Stimulated activated naive B cell treated with anti-CD40 and anti-IgM and Interleukin-4, amounts not matched to agents 10 μg/mL and 1 μg/mL and 100 μg/mL, for 72 hours (primary cell): ENCODE results near the gene RPRM.
A peak's percentile ranks its signal among the peaks of the same experiment; 100 is the strongest.
"Not testable (repeated sequence)": the region's sequence is repeated elsewhere in the genome, so short reads cannot be mapped to it uniquely, and the experiment has no call there.

Source experiments
- ATAC-seq, 2 donors: fragments of 150-1000 bp; cut with Tn5 transposase; replicated peaks; 2 replicates each; pipeline ENCODE4 v1.10.0; 2021; ENCODE audit warnings: moderate library complexity in 1 of 2
- DNase-seq: peaks from one replicate; pipeline ENCODE4 v3.0.0; 2021
- H3K27ac Mint-ChIP-seq: one replicate; pipeline ENCODE4 v1.8.0; 2022; ENCODE audit warnings: mild to moderate bottlenecking, mixed read lengths
- H3K27me3 Mint-ChIP-seq, 2 donors: one replicate each; pipeline ENCODE4 v1.8.0; 2022; ENCODE audit warnings: mixed read lengths in 2 of 2
- H3K36me3 Mint-ChIP-seq, 2 donors: one replicate each; pipeline ENCODE4 v1.8.0; 2022; ENCODE audit warnings: mixed read lengths in 2 of 2, mild to moderate bottlenecking in 1 of 2
- H3K4me1 Mint-ChIP-seq, 2 donors: one replicate each; pipeline ENCODE4 v1.8.0; 2022; ENCODE audit warnings: mixed read lengths in 2 of 2, mild to moderate bottlenecking in 1 of 2
- H3K4me3 Mint-ChIP-seq, 2 donors: one replicate each; pipeline ENCODE4 v1.8.0; 2022; ENCODE audit warnings: mild to moderate bottlenecking in 2 of 2, mixed read lengths in 2 of 2, moderate library complexity in 1 of 2
- H3K9me3 Mint-ChIP-seq, 2 donors: one replicate each; pipeline ENCODE4 v1.8.0; 2022; ENCODE audit warnings: mixed read lengths in 2 of 2, mild to moderate bottlenecking in 1 of 2

Gene RPRM

GRCh38 chr2:153478289-153479261 is at the start of gene RPRM:
RPRM (minus strand) TSS chr2:153478762; CDS start chr2:153478565, 197 bp downstream.
- Mint-ChIP-seq H3K4me3 (peak within 1 kb of the TSS; percentile 61 to 74), H3K4me1 (peaks cover 12 to 24% of the 10 kb centered on the region in 2 donors), H3K9me3 (peaks cover 0 to 2% of the 10 kb centered on the region in 2 donors), H3K27me3 (peaks cover 46 to 63% of the 10 kb centered on the region in 2 donors), H3K27ac (peak within 1 kb of the TSS; percentile 83), H3K36me3 (peaks cover 1 to 3% of the 10 kb centered on the region in 2 donors)
- peak; percentile 36 for DNase-seq
- peak; percentile 82 for ATAC-seq

DNA sequence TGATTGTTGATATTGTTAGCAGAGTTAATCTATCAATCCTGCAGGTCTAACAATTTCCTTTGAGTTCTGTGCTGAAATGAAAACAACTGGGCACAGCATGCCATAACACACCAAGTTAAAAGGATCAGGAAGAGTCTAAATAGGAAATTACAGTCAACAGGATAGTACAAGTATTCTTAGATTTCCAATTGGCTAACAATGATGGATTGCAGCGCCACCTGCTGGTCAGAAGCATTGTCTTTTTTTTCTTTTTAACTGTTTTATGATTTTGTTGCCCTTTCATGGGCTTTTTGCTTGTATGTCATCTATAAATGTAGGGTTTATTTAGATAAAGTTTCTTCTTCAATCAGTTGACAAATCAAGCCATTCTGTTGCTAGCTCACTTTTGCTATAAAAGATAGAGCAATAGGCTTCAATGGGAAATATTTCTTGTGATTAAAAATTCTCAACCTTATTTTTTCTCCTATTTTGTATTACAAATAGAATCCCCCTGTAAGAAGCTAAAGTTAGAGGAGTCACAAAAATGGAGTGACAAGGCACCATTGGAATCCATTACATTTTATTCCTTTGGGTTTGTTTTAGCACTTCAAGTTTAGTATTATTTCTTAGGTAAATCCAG is 40.8 kb upstream of the RPRM start:
- DNase-seq (peak; percentile 4), ATAC-seq (no peak)
- Mint-ChIP-seq H3K4me1 (no peaks in the 10 kb centered on the region), H3K27me3 (no peaks in the 10 kb centered on the region), H3K9me3 (no peaks in the 10 kb centered on the region), H3K4me3 (no peak overlapping the region), H3K27ac (no peak overlapping the region), H3K36me3 (no peaks in the 10 kb centered on the region)

DNA sequence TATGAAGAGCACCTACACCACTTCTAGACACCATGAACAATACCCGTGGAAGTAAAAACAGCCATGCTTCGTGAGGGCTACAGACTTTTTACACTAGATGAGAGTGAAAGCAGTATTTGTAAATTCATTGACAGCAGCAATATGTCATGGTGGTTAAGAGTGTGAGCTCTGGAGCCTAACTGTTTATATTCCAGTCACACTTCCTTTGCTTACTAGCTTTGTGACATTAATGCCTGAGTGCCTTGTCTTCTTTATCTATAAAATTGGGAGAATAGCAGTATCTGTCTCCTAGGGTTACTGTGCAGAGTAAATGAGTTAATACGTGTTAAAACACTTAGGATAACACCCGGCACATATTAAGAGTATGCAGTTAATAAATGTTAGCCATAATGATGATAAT is 33.8 kb upstream of the RPRM start:
- no peak overlapping the region for H3K4me3 Mint-ChIP-seq
- no peaks in the 10 kb centered on the region for H3K36me3 Mint-ChIP-seq
- no peaks in the 10 kb centered on the region for H3K27me3 Mint-ChIP-seq
- H3K9me3 Mint-ChIP-seq: peaks cover 0 to 1% of the 10 kb centered on the region in 2 donors
- DNase-seq (no peak), ATAC-seq (no peak)
- no peak overlapping the region for H3K27ac Mint-ChIP-seq
- H3K4me1 Mint-ChIP-seq: no peaks in the 10 kb centered on the region

GRCh38 chr2:153510996-153511395 is 32.4 kb upstream of the RPRM start:
- DNase-seq (no peak), ATAC-seq (no peak)
- Mint-ChIP-seq H3K27ac (no peak overlapping the region), H3K27me3 (no peaks in the 10 kb centered on the region), H3K9me3 (peaks cover 0 to 5% of the 10 kb centered on the region in 2 donors), H3K4me1 (no peaks in the 10 kb centered on the region), H3K4me3 (no peak overlapping the region), H3K36me3 (no peaks in the 10 kb centered on the region)

- H3K9me3 Mint-ChIP-seq: peaks cover 0 to 5% of the 10 kb centered on the region in 2 donors
- no peaks in the 10 kb centered on the region for H3K36me3 Mint-ChIP-seq
- H3K4me3 Mint-ChIP-seq: no peak overlapping the region
- H3K4me1 Mint-ChIP-seq: no peaks in the 10 kb centered on the region
- no peak for ATAC-seq
- no peaks in the 10 kb centered on the region for H3K27me3 Mint-ChIP-seq
- DNase-seq: no peak
- H3K27ac Mint-ChIP-seq: no peak overlapping the region
These were observed 30.6 kb upstream of the RPRM start for GRCh38 chr2:153509133-153509532.

DNA sequence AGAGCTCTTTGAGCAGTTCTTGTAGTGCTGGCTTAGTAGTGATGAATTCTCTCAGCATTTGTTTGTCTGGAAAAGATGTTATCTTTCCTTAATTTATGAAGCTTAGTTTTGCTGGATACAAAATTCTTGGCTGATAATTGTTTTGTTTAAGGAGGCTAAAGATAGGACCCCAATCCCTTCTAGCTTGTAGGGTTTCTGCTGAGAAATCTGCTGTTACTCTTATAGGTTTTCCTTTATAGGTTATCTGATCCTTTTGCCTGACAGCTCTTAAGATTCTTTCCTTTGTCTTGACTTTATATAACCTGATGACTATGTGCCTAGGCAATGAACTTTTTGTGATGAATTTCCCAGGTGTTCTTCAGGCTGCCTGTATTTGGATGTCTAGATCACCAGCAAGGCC is 27.9 kb upstream of the RPRM start:
- not testable (repeated sequence) for DNase-seq, H3K27me3 Mint-ChIP-seq, ATAC-seq, H3K9me3 Mint-ChIP-seq, H3K4me1 Mint-ChIP-seq, H3K36me3 Mint-ChIP-seq, H3K27ac Mint-ChIP-seq, H3K4me3 Mint-ChIP-seq

DNA sequence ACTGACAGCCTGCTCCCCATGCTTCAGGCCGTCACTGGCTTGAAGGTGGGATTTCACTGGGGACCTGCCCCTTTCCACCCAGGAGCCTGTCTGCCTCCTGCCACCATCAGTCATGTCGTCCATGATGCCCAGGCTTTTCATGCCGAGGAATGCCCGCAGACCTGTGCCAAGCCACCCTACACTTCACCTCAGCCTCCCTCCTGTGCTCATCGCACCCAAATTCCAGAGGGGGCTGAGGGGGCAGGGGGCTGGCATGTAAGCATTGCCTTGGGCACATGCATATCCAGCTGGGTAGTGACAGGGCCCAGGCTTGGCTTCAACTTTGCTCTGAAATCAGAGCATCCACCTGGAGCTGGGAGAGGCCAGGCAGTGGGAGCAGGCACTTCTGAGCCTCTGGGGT is 20.9 kb upstream of the RPRM start:
- Mint-ChIP-seq H3K27me3 (no peaks in the 10 kb centered on the region), H3K36me3 (no peaks in the 10 kb centered on the region), H3K4me3 (no peak overlapping the region), H3K27ac (no peak overlapping the region), H3K4me1 (no peaks in the 10 kb centered on the region), H3K9me3 (no peaks in the 10 kb centered on the region)
- ATAC-seq (peak in 1 of 2 donors; percentile 14), DNase-seq (no peak)

DNA sequence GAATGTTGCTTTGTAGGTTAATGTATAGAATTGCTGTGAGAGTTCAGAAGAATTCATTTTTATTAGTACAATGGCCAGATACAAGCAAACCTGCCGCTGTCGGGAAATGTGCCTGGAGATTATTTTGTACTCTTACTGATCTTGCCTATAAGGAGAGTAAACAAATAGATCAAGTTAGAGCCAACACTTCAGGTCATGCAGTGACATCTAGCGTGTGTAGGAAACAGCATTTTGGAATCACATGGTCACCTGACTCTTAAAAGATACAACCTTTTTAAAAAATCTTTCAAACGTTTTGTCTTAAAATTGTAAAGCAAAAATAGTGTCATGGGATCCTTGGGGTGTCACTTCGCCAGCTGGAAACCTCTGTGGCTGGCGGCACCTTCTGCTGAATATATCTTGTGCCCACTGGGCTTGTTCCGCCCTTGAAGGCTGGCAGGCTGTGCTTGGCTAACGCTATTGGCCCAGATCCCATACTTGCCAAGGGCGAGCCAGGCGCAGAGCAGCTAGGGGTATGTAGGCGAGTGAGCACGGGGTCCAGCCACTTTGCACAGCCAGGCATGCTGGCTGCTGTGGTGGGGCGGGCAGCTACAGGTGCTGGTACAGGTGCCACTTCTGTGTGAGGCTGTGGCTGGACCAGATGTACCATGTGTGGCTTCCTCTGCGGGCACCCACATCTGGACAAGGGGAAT is 19.5 kb upstream of the RPRM start:
- Mint-ChIP-seq H3K4me3 (no peak overlapping the region), H3K36me3 (no peaks in the 10 kb centered on the region), H3K27me3 (no peaks in the 10 kb centered on the region), H3K27ac (no peak overlapping the region), H3K9me3 (no peaks in the 10 kb centered on the region), H3K4me1 (no peaks in the 10 kb centered on the region)
- ATAC-seq (no peak), DNase-seq (no peak)

DNA sequence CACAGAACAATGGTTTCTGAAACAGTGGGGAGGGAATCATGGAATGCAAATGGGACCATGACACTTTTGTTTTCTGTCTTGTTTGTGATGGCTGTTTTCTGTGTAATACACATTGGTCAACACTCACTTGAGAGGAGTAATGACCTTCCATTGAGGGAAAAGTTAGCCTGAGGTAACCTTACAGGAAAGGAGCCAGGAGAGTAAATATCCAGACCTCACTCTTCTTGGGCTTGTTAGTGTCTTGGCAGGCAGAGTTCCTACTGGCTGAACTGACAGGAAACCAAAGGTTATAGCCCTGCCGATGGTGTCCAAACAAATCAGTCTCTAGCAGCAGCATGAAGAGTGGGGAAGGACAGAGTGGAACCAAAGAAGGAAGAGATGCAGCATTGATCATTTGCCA is 17.2 kb upstream of the RPRM start:
- Mint-ChIP-seq H3K27ac (no peak overlapping the region), H3K27me3 (no peaks in the 10 kb centered on the region), H3K4me1 (no peaks in the 10 kb centered on the region), H3K9me3 (no peaks in the 10 kb centered on the region), H3K4me3 (no peak overlapping the region), H3K36me3 (no peaks in the 10 kb centered on the region)
- DNase-seq: no peak
- no peak for ATAC-seq

- H3K9me3 Mint-ChIP-seq: no peaks in the 10 kb centered on the region
- H3K27ac Mint-ChIP-seq: peak overlapping the region; percentile 5
- H3K4me1 Mint-ChIP-seq: no peaks in the 10 kb centered on the region
- no peak for ATAC-seq
- H3K27me3 Mint-ChIP-seq: peaks cover 0 to 4% of the 10 kb centered on the region in 2 donors
- DNase-seq: no peak
- H3K4me3 Mint-ChIP-seq: no peak overlapping the region
- H3K36me3 Mint-ChIP-seq: no peaks in the 10 kb centered on the region
These were observed 9.5 kb upstream of the RPRM start for GRCh38 chr2:153488072-153488471.

DNA sequence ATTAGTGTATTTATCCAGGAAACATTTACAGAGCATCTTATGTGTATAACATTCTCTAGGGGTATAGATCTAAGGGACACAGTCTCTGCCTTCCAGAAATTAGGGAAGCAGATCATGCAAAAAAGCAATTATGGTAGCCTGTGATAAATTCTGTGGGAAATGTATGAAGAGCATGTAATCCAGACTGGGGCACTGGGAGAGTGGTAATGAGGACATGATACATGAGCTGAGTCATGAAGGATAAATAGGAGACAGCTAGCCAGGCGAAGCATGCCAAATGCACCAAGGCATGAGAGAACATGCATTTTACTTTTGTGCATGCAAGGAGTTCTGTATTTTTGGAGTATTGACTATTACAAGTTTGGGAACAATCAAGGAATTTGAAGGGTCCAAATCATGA is 8.9 kb upstream of the RPRM start:
- no peaks in the 10 kb centered on the region for H3K36me3 Mint-ChIP-seq
- H3K9me3 Mint-ChIP-seq: no peaks in the 10 kb centered on the region
- no peak for ATAC-seq
- no peak overlapping the region for H3K27ac Mint-ChIP-seq
- H3K4me3 Mint-ChIP-seq: no peak overlapping the region
- H3K27me3 Mint-ChIP-seq: peaks cover 0 to 4% of the 10 kb centered on the region in 2 donors
- H3K4me1 Mint-ChIP-seq: no peaks in the 10 kb centered on the region
- DNase-seq: no peak

- Mint-ChIP-seq H3K27me3 (peaks cover 44 to 63% of the 10 kb centered on the region in 2 donors), H3K4me1 (peaks cover 12 to 24% of the 10 kb centered on the region in 2 donors), H3K4me3 (no peak overlapping the region), H3K9me3 (peaks cover 0 to 2% of the 10 kb centered on the region in 2 donors), H3K36me3 (peaks cover 1 to 3% of the 10 kb centered on the region in 2 donors), H3K27ac (no peak overlapping the region)
- DNase-seq (no peak), ATAC-seq (no peak)
These were observed 1.0 kb upstream of the RPRM start for GRCh38 chr2:153479573-153479972.

DNA sequence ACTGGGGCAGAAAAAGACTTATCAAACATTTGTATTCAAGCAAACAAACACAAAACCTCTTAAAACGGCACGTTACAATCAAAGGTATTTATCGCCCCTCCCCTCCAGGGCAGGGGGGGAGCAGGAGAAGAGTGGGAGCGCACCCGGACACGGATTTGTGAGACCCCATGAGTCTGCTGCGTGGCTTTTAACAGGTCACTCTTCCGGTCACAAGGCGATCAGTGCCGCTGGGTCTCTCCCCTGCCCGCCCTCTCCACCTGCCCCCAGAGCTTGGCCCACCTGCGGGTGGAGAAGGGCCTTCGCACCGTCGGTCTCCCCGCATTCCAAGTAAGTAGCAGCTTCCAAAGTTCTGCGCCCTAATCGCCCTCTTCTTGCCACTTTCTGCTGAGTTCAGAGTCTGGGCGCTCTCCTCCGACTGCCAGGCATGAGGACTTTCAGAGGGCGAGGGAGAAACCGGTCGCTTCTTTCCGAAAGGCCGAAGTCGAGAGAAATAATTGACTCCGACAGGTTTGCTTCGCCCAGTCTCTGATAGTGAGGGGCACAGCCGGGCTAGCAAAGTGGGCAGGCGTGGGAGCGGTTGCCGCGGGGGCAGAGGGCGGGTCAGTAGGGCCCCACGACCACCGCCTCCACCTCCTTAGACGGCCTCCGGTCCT is 800 bp downstream of the RPRM start:
- no peak for ATAC-seq
- Mint-ChIP-seq H3K4me3 (peak overlapping the region; percentile 61 to 74), H3K27ac (peak overlapping the region; percentile 83), H3K9me3 (peaks cover 0 to 2% of the 10 kb centered on the region in 2 donors), H3K36me3 (peaks cover 1 to 3% of the 10 kb centered on the region in 2 donors), H3K27me3 (peaks cover 48 to 63% of the 10 kb centered on the region in 2 donors), H3K4me1 (peaks cover 12 to 24% of the 10 kb centered on the region in 2 donors)
- DNase-seq: no peak
